Activated T-helper 9 cell treated with anti-CD3 and anti-CD28 coated beads, Interleukin-2, amount 50 U/mL, for 16 hours (primary cell): ENCODE data around the gene CLCNKA.
"Not testable (repeated sequence)": the region's sequence is repeated elsewhere in the genome, so short reads cannot be mapped to it uniquely, and the experiment has no call there.

Experiments
- DNase-seq: peaks from one replicate; pipeline ENCODE4 v3.0.0-alpha.2; 2020; ENCODE audit warnings: low read depth

The CLCNKA gene

DNA sequence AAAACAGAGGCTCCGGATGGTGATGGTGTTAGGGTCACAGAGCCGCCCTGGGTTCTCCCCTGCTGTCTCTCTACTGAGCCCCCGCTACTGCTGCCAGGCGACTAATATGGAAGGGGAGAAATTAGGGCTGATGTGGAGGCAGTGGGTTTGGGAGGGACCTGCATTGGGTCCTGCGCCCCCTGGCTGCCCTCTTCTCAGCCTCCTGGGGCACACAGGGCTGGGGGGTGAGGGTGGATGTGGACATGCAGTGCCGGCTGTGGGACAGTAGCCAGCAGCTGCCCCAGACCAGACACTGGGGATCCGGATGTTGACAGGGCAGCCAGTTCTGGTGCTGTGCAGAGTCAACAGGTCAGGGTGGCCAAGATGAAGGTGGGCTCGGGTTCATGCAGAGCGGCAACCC is 20.3 kb downstream of the CLCNKA start:
- no peak for DNase-seq

DNA sequence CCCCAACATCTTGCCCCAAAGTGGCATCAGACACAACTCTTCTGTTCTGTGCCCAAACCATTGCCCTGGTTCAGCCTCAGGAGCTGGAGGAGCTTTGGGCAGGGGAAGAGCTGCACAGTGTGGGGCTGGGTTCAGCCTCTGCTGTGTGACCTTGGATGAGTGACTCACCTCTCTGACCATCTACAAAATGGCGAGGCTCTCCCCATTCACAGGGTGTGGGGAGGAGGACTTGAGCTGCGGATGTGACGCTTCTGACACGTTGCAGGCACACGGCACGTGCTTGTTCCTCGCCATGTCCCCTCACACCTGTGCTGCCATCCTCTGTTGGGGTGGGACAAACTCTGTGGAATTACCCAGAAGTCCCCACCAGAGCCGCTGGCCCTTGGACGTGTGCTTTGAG is 20.8 kb downstream of the CLCNKA start:
- not testable (repeated sequence) for DNase-seq

GRCh38 chr1:16043521-16043920 is 21.7 kb downstream of the CLCNKA start, which contains the start of gene CLCNKB:
Gene CLCNKB, plus strand, starts transcription at chr1:16043782. Its CDS starts 711 bp downstream, at chr1:16044493.
- no peak for DNase-seq

GRCh38 chr1:16043950-16044349 is 22.1 kb downstream of the CLCNKA start:
- DNase-seq: no peak

DNA sequence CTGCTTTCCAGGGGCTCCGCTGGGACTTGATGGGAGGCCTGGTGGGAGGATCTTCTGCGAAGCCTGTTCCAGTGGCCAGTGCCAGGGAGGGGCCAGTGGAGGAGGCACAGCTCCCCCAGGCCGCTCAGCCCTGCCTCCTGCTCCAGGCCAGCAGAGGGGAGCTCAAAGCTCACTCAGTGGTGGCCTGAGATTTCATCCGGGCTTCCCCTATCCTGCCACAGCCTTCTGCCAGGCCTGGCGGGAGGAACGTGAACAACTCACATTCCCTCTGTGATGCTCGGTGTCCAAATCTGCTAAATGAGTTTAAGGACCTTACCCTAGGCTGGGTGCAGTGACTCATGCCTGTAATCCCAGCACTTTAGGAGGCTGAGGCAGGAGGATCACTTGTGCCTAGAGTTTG is 25.0 kb downstream of the CLCNKA start:
- DNase-seq: no peak

GRCh38 chr1:16047791-16048475 is 26.1 kb downstream of the CLCNKA start:
- no peak for DNase-seq

DNA sequence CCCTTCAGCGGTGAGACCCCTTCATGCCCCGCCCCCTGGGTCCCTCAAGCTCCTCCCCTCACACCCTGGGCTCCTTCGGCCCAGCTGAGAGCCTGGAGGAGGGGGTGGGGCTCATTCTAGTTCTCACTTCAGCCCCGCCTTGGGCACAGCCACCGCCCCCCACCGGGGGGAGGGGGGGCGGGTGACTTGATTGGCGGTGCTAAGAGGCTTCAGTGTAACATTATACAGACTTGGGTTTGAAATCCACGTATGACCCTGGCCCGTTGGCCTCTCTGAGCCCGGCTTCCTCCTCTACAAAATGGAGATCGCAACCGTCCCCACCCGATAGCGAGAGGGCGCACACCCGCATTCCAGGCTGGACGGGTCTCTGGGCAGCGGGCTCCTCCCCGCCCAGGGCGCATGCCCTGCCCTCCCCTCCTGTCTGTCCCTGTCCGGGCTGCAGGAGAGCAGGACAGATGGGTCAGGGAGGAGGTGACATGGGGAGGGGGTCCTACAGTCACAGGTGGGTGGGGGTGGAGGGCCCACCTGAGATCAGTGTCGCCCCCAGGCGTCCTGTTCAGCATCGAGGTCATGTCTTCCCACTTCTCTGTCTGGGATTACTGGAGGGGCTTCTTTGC is 26.8 kb downstream of the CLCNKA start:
- DNase-seq: no peak

- no peak for DNase-seq
Measured at GRCh38 chr1:16050328-16050727, 28.5 kb downstream of the CLCNKA start.

DNA sequence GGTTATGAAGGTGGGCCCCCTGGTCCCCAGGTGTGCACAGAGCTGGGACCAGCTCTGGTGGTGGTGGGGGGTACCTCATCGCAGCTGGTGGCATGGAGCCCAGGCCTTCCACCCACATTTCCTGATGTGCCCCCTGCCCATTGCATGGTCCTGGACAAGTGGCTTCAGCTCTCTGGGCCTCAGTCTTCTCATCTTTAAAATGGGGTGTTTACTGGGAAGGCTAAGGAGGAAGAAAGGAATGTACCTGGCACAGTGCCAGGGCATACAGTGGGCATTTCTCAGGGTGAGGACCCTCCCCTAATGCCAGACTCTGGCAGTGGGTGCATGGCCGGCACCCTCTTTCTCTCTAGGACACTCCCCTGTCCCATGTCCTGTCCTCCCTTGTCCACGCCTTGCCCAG is 29.2 kb downstream of the CLCNKA start:
- no peak for DNase-seq

GRCh38 chr1:16051949-16052348 is 30.1 kb downstream of the CLCNKA start:
- not testable (repeated sequence) for DNase-seq

- no peak for DNase-seq
Measured at GRCh38 chr1:16053781-16054502, 32.1 kb downstream of the CLCNKA start.

DNA sequence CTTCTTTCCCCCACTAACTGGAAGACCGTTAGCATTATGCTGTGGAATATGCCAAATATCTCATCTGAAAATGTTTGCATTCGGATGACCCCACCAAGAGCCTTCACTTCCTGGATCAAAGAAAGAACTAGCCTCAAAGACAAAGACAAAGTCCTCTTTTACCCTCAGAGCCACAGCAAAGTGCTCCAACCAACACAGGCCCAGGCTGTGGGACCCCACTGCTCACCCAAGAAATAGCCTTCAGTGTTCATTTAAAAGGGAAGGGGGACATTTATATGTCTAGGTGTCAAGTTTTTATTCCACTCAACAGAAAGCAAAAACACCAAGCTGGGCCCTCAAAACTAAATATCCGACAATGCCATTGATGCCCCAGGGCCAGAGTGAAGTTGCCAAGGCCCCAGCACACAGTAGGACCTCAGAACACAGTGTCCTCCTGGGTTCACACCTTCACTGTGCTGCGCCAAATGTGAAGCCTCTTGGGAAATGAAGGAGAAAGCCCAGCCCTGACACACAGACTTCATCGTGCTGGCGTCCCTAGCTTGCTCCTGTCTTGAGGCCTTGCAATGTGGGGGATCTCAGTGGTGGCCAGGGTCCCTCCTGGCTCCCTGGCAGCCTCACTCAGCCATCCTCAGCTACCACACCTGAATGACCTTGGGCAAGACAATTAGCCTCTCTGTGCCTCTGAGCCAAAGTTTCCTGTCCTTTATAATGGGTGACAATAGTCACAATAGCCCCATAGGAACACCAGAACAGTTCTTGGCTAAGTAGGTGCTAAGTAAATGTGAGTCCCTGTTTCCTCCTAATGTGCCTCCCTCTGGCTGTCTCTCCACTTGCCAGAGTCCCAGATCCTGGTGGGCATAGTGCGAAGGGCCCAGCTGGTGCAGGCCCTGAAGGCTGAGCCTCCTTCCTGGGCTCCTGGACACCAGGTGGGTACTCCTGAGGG is 33.0 kb downstream of the CLCNKA start:
- no peak for DNase-seq

DNA sequence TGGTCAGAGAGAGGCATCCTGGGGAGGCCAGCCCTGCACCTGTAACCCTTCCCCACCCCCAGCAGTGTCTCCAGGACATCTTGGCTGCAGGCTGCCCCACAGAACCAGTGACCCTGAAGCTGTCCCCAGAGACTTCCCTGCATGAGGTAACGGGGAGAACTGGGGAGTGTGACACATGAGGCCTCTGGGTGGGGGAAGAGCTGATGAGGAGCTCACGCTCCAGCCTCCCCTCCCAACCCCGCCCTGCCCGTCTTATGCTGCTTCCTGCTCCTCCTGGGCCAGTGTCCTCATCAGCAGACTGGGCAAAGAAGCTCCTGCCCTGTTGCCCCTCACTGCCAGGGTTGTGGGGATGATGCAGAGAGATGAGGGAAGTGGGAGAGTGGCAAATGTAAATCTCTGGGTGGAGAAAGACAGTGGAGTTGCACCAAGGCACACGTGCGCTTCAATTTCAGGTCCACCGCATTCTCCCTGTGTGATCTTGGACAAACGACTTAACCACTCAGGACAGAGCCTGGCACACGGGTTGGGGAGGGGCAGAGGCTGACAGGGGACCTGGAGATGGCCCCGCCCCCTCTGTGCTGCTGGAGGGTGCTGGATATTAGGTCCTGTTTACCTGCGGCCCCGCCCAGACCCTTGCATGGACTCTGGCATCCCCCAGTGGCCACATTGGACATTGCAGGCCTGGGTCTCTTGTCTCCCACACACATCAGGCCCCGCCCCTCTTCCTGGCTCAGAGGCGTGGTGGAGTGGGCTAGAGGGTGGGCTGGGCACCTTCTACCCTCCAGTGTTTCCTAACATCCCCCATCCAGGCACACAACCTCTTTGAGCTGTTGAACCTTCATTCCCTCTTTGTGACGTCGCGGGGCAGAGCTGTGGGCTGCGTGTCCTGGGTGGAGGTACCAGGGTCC is 34.0 kb downstream of the CLCNKA start:
- DNase-seq: peak; percentile 73

- DNase-seq: not testable (repeated sequence)
Measured at GRCh38 chr1:16056521-16056912, 34.7 kb downstream of the CLCNKA start.

GRCh38 chr1:16057314-16057915 is 35.6 kb downstream of the CLCNKA start:
- not testable (repeated sequence) for DNase-seq

- not testable (repeated sequence) for DNase-seq
Measured at GRCh38 chr1:16058394-16059120, 36.7 kb downstream of the CLCNKA start.

- DNase-seq: no peak
Measured at GRCh38 chr1:16061266-16061665, 39.4 kb downstream of the CLCNKA start.

- DNase-seq: not testable (repeated sequence)
Measured at GRCh38 chr1:16061989-16062686, 40.3 kb downstream of the CLCNKA start.

- not testable (repeated sequence) for DNase-seq
Measured at GRCh38 chr1:16062687-16063075, 40.8 kb downstream of the CLCNKA start.
